HAP-1 (cell line): ENCODE measurements around the gene IGSF11.
A peak's percentile ranks its signal among the peaks of the same experiment; 100 is the strongest.

ENCODE experiments used
- DNase-seq, 2 experiments: peaks; one replicate each; pipeline ENCODE4 v3.0.0-alpha.2; 2016 to 2020; ENCODE audit warnings: low spot score in 2 of 2
- H3K27me3 ChIP-seq: fragments of 250-450 bp; sonication (Bioruptor Pico); 2 replicates; pipeline ENCODE4 v1.5.1; 2020; ENCODE audit warnings: low read depth, mild to moderate bottlenecking, moderate library complexity
- H3K36me3 ChIP-seq: fragments of 250-450 bp; sonication (Bioruptor Pico); replicated peaks from 2 replicates; pipeline ENCODE4 v1.5.1; 2020; ENCODE audit warnings: mild to moderate bottlenecking
- H3K4me1 ChIP-seq: fragments of 250-450 bp; sonication (Bioruptor Pico); 2 replicates; pipeline ENCODE4 v1.5.1; 2020; ENCODE audit warnings: mild to moderate bottlenecking
- H3K4me3 ChIP-seq: fragments of 250-450 bp; sonication (Bioruptor Pico); 2 replicates; pipeline ENCODE4 v1.5.1; 2020; ENCODE audit warnings: mild to moderate bottlenecking, moderate library complexity
- H3K9me3 ChIP-seq: fragments of 250-450 bp; sonication (Bioruptor Pico); 2 replicates; pipeline ENCODE4 v1.5.1; 2020; ENCODE audit warnings: mild to moderate bottlenecking, moderate library complexity
- in situ Hi-C: fragments of 300-500 bp; cut with MboI; formaldehyde crosslinking; loops from 3 replicates; pipeline ENCODE4 v1.14.3; 2020; ENCODE audit warnings: low sequenced_read_pairs, inconsistent platforms, mixed read lengths

The IGSF11 gene

GRCh38 chr3:119019767-119020518 lies 14.7 kb downstream of the IGSF11 start:
- no peaks in the 10 kb centered on the region for H3K27me3 ChIP-seq
- H3K4me3 ChIP-seq = no peak overlapping the region
- in situ Hi-C loops = no loop called here
- H3K9me3 ChIP-seq = no peaks in the 10 kb centered on the region
- H3K4me1 ChIP-seq = peaks cover 54% of the 10 kb centered on the region
- no peak for DNase-seq
- H3K36me3 ChIP-seq = no peaks in the 10 kb centered on the region

DNA sequence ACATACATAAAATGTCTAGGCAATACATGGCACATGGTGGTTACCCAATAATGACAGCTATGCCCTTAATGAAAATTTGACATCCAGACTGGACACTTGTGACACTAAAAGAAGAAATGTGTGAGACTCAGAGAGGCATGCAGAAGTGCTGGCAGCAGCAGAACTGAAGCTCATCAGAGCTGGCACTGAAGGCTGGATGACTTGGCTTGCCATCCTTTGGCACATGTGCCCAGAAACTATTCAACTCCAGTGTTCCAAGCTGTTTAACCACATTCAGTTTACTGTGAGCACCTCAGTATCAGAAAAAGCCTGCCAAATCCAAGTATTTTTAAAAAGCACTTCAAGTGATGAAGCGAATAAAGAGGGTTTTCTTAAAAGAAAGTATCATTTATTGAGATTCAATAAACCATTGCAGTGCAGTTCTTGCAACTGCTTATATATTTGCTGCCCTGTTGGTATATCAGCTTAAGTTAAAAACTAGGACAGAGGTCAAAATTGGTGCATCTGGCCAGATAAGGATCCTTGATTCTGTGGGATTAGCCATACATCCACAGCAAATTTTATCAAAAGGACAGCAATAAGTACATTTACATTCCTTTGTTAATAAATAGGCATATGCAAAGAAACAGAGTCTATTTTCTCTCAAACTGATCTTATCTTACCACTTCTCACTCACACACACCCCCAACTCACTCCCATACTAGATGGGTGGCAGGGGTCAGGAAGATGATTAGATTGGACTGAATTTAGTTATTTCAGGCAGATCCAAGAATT lies 15.8 kb downstream of the IGSF11 start:
- peak; percentile 13 to 63 for DNase-seq
- H3K27me3 ChIP-seq = no peaks in the 10 kb centered on the region
- in situ Hi-C loops = no loop called here

DNA sequence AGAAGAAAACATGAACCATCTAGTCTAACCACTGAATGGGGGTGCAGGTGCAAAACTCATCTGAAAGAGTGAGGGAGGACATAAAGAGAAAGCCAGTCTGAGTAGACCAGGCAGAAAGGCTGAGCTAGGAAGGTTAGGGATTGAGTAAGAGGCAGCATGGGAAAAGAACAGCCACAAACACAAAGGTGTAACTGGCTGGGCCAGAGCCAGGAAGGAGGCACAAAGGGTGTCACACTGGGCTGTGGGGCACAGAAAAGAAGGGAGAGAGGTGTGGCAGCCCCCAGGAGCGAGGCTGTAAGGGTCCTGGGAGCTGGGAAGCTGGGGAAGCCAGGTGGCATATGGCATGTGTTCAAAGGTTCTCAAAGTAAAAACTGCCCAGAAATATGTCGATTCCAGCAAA lies 18.7 kb downstream of the IGSF11 start:
- H3K4me3 ChIP-seq = no peak overlapping the region
- H3K4me1 ChIP-seq = peaks cover 39% of the 10 kb centered on the region
- no peaks in the 10 kb centered on the region for H3K36me3 ChIP-seq
- H3K27me3 ChIP-seq = no peaks in the 10 kb centered on the region
- no peaks in the 10 kb centered on the region for H3K9me3 ChIP-seq
- DNase-seq = peak in 1 of 2 experiments; percentile 14
- in situ Hi-C loops = no loop called here

More for the DNA sequence above, 15.8 kb downstream of the IGSF11 start:
- H3K9me3 ChIP-seq = no peaks in the 10 kb centered on the region
- H3K36me3 ChIP-seq = no peaks in the 10 kb centered on the region
- no peak overlapping the region for H3K4me3 ChIP-seq
- peaks cover 44% of the 10 kb centered on the region for H3K4me1 ChIP-seq

- no peak for DNase-seq
- Histone ChIP-seq H3K27me3 (no peaks in the 10 kb centered on the region), H3K4me3 (no peak overlapping the region), H3K36me3 (no peaks in the 10 kb centered on the region), H3K9me3 (no peaks in the 10 kb centered on the region), H3K4me1 (peaks cover 24% of the 10 kb centered on the region)
- in situ Hi-C loops = no loop called here
Observed at GRCh38 chr3:119013951-119014350, 20.7 kb downstream of the IGSF11 start.

- DNase-seq = no peak
- Histone ChIP-seq H3K4me3 (no peak overlapping the region), H3K9me3 (0 out of 2 replicates have a peak, but pooled peaks cover 5% of the 10 kb centered on the region), H3K4me1 (peaks cover 9% of the 10 kb centered on the region), H3K36me3 (no peaks in the 10 kb centered on the region), H3K27me3 (no peaks in the 10 kb centered on the region)
- in situ Hi-C loops = no loop called here
Observed at GRCh38 chr3:119011528-119011927, 23.1 kb downstream of the IGSF11 start.

DNA sequence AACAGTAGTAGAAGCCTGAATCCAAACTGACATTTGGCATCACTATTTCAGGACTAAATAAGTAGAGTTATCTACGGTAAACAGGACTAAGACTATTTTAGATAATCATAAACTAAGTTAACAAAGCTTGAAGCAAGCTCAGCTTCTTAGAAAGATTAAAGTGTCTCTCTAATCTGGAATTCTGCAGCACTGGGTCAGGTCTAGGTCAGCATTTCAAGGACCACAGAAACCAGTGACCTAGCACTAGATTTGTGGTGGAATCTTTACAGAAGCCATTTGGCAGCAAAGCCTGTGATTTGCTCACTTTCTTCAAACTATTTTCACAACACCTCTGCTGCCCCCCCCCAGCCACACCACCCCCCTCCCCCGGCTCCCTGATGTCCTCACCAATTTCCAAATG lies 37.5 kb downstream of the IGSF11 start:
- no peak for DNase-seq
- H3K4me1 ChIP-seq = peaks cover 3% of the 10 kb centered on the region
- H3K9me3 ChIP-seq = no peaks in the 10 kb centered on the region
- H3K36me3 ChIP-seq = no peaks in the 10 kb centered on the region
- in situ Hi-C loops = no loop called here
- H3K27me3 ChIP-seq = no peaks in the 10 kb centered on the region
- no peak overlapping the region for H3K4me3 ChIP-seq

DNA sequence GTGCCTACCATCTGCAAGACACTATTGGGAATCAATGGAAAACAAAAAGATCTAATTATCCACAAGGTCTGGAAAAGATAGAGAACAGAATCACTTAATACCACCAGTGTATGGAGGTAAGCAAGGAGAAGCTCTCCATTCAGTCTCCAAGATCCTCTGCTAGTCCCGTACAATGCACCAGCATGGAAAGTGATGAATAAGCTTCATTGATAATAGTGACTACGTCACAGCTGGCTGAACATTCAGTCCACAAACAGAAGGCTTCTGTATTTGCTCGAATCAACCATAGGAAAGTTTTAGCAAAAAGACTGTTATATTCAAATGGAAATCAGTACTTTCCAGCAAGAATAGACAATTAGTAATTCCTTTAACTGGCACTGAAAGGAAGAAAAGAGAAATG lies 42.9 kb downstream of the IGSF11 start:
- no peaks in the 10 kb centered on the region for H3K9me3 ChIP-seq
- H3K4me3 ChIP-seq = no peak overlapping the region
- peaks cover 19% of the 10 kb centered on the region for H3K4me1 ChIP-seq
- H3K27me3 ChIP-seq = no peaks in the 10 kb centered on the region
- DNase-seq = peak; percentile 30 to 52
- in situ Hi-C loops = no loop called here
- H3K36me3 ChIP-seq = no peaks in the 10 kb centered on the region

DNA sequence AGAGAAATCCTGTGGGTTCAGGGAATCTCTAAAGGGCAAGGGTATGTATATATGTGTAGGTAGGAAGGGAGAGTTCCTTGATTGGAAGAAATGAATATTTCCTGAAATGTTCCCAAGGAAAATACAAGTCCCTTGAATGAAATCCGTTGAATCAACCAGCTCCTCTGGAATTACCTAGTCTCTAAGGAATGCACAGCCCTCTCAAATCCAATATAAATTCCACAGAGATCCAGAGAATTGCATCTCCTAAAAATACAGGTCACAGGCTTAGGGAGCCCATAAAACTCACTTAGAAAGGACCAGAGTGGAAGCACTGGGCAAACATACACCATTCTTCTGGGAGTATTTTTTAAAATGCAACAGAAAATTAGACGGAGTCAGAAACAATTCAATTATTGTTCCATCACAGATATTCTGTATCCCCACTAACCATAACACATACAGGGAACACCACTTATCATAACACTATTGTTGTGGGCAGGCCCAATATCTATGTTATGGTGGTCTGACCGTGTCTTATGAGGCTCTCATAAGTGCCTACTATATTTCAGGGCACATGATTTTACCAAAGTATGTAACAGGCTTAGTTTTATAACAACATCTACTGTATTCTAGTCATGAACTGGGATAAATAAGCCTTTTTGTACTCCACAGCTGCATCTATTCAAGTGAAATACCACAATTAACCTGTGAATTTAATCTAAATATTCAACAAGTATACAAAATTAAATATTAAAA lies 43.7 kb downstream of the IGSF11 start:
- no peak overlapping the region for H3K4me3 ChIP-seq
- no peaks in the 10 kb centered on the region for H3K36me3 ChIP-seq
- no peaks in the 10 kb centered on the region for H3K27me3 ChIP-seq
- in situ Hi-C loops = no loop called here
- peaks cover 19% of the 10 kb centered on the region for H3K4me1 ChIP-seq
- no peak for DNase-seq
- no peaks in the 10 kb centered on the region for H3K9me3 ChIP-seq

DNA sequence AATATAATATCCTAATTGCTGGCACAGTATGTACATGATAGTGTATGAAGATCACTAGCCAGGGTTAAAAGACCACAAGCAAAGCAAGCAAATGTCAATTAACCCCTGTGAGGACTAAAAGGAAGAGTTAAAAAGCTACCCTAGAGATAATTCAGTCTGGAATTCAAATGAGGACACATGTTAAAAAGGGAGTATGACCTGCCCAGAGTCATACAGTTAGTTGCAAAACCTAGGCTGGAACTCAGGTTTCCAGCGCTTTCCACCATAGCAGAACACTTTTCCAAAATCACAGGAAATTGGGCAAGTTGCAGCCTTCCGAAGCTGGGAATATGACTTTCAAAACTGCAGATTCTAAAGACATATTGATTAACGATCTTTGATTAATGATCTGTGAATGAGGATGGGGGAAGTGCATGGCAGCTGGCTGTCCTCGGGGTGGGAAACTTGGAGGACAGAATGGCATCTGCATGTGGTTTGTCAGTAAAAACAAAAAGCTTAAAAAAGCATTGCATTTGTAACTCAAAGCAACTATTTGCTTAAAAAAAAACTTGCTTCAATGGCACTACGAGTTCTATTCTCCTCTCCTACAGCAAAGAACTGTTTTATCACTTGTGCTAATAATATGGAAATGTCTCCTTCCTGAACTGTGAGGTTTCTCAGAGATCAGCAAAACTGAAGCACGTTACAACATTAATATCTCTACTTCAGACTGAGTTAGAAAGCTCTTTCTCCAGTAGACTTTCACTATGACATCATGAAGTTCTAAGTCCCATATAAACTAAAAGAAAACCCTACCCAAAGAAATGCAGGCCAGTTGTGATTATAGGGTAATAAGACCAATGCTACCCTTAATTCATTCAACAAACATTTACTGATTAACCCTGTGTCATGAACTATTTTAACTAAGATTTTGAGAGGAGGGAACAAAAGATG lies 46.2 kb downstream of the IGSF11 start:
- Histone ChIP-seq H3K27me3 (no peaks in the 10 kb centered on the region), H3K9me3 (no peaks in the 10 kb centered on the region), H3K4me3 (no peak overlapping the region), H3K4me1 (peaks cover 19% of the 10 kb centered on the region), H3K36me3 (no peaks in the 10 kb centered on the region)
- in situ Hi-C loops = no loop called here
- DNase-seq = no peak

- Histone ChIP-seq H3K9me3 (no peaks in the 10 kb centered on the region), H3K27me3 (no peaks in the 10 kb centered on the region), H3K4me1 (peaks cover 19% of the 10 kb centered on the region), H3K4me3 (no peak overlapping the region), H3K36me3 (no peaks in the 10 kb centered on the region)
- in situ Hi-C loops = no loop called here
- no peak for DNase-seq
Observed at GRCh38 chr3:118987477-118987876, 47.2 kb downstream of the IGSF11 start.

DNA sequence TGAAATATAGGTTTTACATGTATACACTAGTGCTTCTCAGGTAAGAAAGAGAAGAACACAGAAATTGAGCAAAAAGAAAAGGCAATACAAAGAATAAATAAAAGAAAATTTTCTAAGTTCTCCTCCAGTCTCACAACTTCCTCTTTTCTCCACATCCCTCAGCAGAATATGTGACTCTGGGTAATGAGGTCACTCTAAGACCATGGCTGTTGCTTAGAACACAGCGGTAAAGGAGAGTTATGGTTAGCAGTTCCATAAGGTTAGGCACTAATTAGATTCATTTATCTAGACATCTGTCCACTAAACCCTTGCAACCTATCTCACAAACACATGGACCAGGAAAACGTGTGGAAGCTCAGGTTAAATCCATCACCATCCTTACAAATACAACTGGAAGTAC lies 47.9 kb downstream of the IGSF11 start:
- in situ Hi-C loops = no loop called here

GRCh38 chr3:118984699-118985098 lies 49.9 kb downstream of the IGSF11 start:
- in situ Hi-C loops = no loop called here
- H3K4me3 ChIP-seq = no peak overlapping the region
- peaks cover 9% of the 10 kb centered on the region; the same call in 1 of the 2 replicates for H3K4me1 ChIP-seq
- DNase-seq = no peak
- no peaks in the 10 kb centered on the region for H3K36me3 ChIP-seq
- H3K9me3 ChIP-seq = no peaks in the 10 kb centered on the region
- H3K27me3 ChIP-seq = no peaks in the 10 kb centered on the region

More for the DNA sequence above, 47.9 kb downstream of the IGSF11 start:
- no peaks in the 10 kb centered on the region for H3K9me3 ChIP-seq
- H3K4me3 ChIP-seq = no peak overlapping the region
- H3K27me3 ChIP-seq = no peaks in the 10 kb centered on the region
- no peak for DNase-seq
- no peaks in the 10 kb centered on the region for H3K36me3 ChIP-seq
- H3K4me1 ChIP-seq = peaks cover 11% of the 10 kb centered on the region; the same call in 1 of the 2 replicates
